GM23338 (cell line): ENCODE measurements around the gene OR10R2. TPM values are rescaled to one million over a fixed set of nuclear protein-coding genes. Genes with fewer than 3 reads are reported as not detected.

Experiments used
- ATAC-seq: fragments of 200-7000 bp; cut with Tn5 transposase; 3 replicates; pipeline ENCODE4 v1.9.1; 2020
- DNase-seq: peaks from one replicate; pipeline ENCODE4 v3.0.0-alpha.2; 2015; ENCODE audit warnings: low spot score
- H2AFZ ChIP-seq: fragments of 200-600 bp; sonication (generic); 2 replicates; pipeline ENCODE4 v1.8.0; 2016; ENCODE audit warnings: antibody characterized with exemption, mild to moderate bottlenecking, moderate library complexity
- H3F3A ChIP-seq: fragments of 200-600 bp; sonication (generic); replicated peaks from 2 replicates; pipeline ENCODE4 v1.8.0; 2017; ENCODE audit warnings: antibody characterized with exemption, mixed run types, low read depth
- H3K27ac ChIP-seq: fragments of 200-600 bp; sonication (generic); 2 replicates; pipeline ENCODE4 v1.6.1; 2016; ENCODE audit warnings: low read depth
- H3K27me3 ChIP-seq: fragments of 200-600 bp; sonication (generic); 2 replicates; pipeline ENCODE4 v1.8.0; 2016; ENCODE audit warnings: mild to moderate bottlenecking, mixed run types, moderate library complexity; ENCODE audit not compliant: insufficient read depth
- H3K36me3 ChIP-seq: fragments of 200-600 bp; sonication (generic); 2 replicates; pipeline ENCODE4 v1.8.0; 2016; ENCODE audit warnings: mild to moderate bottlenecking; ENCODE audit not compliant: insufficient read depth
- H3K4me1 ChIP-seq: fragments of 200-600 bp; sonication (generic); 2 replicates; pipeline ENCODE4 v1.8.0; 2016; ENCODE audit warnings: mild to moderate bottlenecking, moderate library complexity; ENCODE audit not compliant: insufficient read depth
- H3K4me2 ChIP-seq: fragments of 200-600 bp; sonication (generic); 2 replicates; pipeline ENCODE4 v1.7.1; 2017; ENCODE audit warnings: mixed run types
- H3K4me3 ChIP-seq: fragments of 200-600 bp; sonication (generic); 2 replicates; pipeline ENCODE4 v1.6.1; 2016; ENCODE audit warnings: mixed run types
- H3K79me2 ChIP-seq: fragments of 200-600 bp; sonication (generic); replicated peaks from 2 replicates; pipeline ENCODE4 v1.8.0; 2017; ENCODE audit warnings: mild to moderate bottlenecking; ENCODE audit not compliant: insufficient read depth
- H3K9me2 ChIP-seq: fragments of 200-600 bp; sonication (generic); 2 replicates; pipeline ENCODE4 v1.8.0; 2017; ENCODE audit not compliant: insufficient read depth
- H4K20me1 ChIP-seq: fragments of 200-600 bp; sonication (generic); replicated peaks from 2 replicates; pipeline ENCODE4 v1.8.0; 2017; ENCODE audit warnings: mild to moderate bottlenecking; ENCODE audit not compliant: insufficient read depth
- H3K27ac Mint-ChIP-seq: 2 replicates; pipeline ENCODE4 v1.8.0; 2020; ENCODE audit warnings: inconsistent platforms, mild to moderate bottlenecking, moderate library complexity, mixed read lengths
- H3K27me3 Mint-ChIP-seq: 3 replicates; pipeline ENCODE4 v1.8.0; 2022; ENCODE audit warnings: low read depth, mild to moderate bottlenecking, moderate library complexity, mixed read lengths, inconsistent platforms; ENCODE audit not compliant: insufficient read depth, poor library complexity
- H3K36me3 Mint-ChIP-seq: 3 replicates; pipeline ENCODE4 v1.8.0; 2021; ENCODE audit warnings: low read depth, mild to moderate bottlenecking, inconsistent platforms, moderate library complexity, mixed read lengths
- H3K4me1 Mint-ChIP-seq: 3 replicates; pipeline ENCODE4 v1.8.0; 2020; ENCODE audit warnings: mild to moderate bottlenecking, inconsistent platforms, mixed read lengths
- H3K4me3 Mint-ChIP-seq: 3 replicates; pipeline ENCODE4 v1.8.0; 2021; ENCODE audit warnings: moderate library complexity, mild to moderate bottlenecking, inconsistent platforms, mixed read lengths
- H3K9me3 Mint-ChIP-seq: 3 replicates; pipeline ENCODE4 v1.8.0; 2020; ENCODE audit warnings: moderate library complexity, mild to moderate bottlenecking, inconsistent platforms, mixed read lengths
- EZH2 ChIP-seq: fragments of 200-600 bp; sonication (generic); IDR thresholded peaks from one replicate; pipeline ENCODE4 v1.8.0; 2017; ENCODE audit warnings: antibody characterized with exemption, mild to moderate bottlenecking, low read depth; ENCODE audit not compliant: unreplicated experiment
- EZH2phosphoT487 ChIP-seq: fragments of 200-600 bp; sonication (generic); IDR thresholded peaks from one replicate; pipeline ENCODE4 v1.8.1; 2018; ENCODE audit warnings: antibody characterized with exemption; ENCODE audit not compliant: unreplicated experiment
- JUNB ChIP-seq: IDR thresholded peaks from one replicate; pipeline ENCODE4 v1.6.1; 2016; ENCODE audit warnings: antibody characterized with exemption; ENCODE audit not compliant: unreplicated experiment
- NANOG ChIP-seq: IDR thresholded peaks from 2 replicates; pipeline ENCODE4 v1.6.1; 2016; ENCODE audit warnings: antibody characterized with exemption, borderline replicate concordance
- STAT1 ChIP-seq: IDR thresholded peaks from one replicate; pipeline ENCODE4 v1.6.1; 2016; ENCODE audit warnings: antibody characterized with exemption; ENCODE audit not compliant: unreplicated experiment
- ZNF114 ChIP-seq: fragments of 250-450 bp; sonication (Bioruptor Pico); IDR thresholded peaks from 2 replicates; pipeline ENCODE4 v1.5.0; 2020; ENCODE audit warnings: mild to moderate bottlenecking, moderate library complexity
- ZNF331 ChIP-seq: fragments of 250-450 bp; sonication (Bioruptor Pico); IDR thresholded peaks from 2 replicates; pipeline ENCODE4 v1.5.0; 2020; ENCODE audit warnings: low read depth, mild to moderate bottlenecking, moderate library complexity
- polyA plus RNA-seq: library from polyadenylated mRNA; unstranded; fragments of >200 nt; fragmentation: Nextera tagmentation; extraction: Ambion mirVana; gene quantifications from 2 replicates; pipeline ENCODE4 v1.2.1, GENCODE V29; 2016
- total RNA-seq: library from RNA; depleted of rRNA; stranded (reverse); fragments of >200 nt; shearing (Covaris generic); gene quantifications from 2 replicates; pipeline ENCODE4 v1.2.3, GENCODE V29; 2014
- TF ChIP-seq, protein P1 (sequence below): IDR thresholded peaks from one replicate; pipeline ENCODE4 v1.6.1; 2018; ENCODE audit warnings: antibody characterized with exemption; ENCODE audit not compliant: unreplicated experiment
- TF ChIP-seq, protein P2 (sequence below): fragments of 250-450 bp; sonication (Bioruptor Pico); IDR thresholded peaks from 2 replicates; pipeline ENCODE4 v1.5.0; 2020; ENCODE audit warnings: mild to moderate bottlenecking, moderate library complexity
- TF ChIP-seq, protein P3 (sequence below): IDR thresholded peaks from 2 replicates; pipeline ENCODE4 v1.6.1; 2016; ENCODE audit warnings: antibody characterized with exemption

OR10R2 gene
- total and polyA plus RNA-seq, 2 experiments from 2014 or later, result not detected

- Histone ChIP-seq H3K27ac (no peak overlapping the region), H3K4me1 (no peaks in the 10 kb centered on the region), H4K20me1 (no peaks in the 10 kb centered on the region), H3K9me2 (no peaks in the 10 kb centered on the region; the same call in 1 of the 2 replicates), H3K36me3 (no peaks in the 10 kb centered on the region), H3K4me3 (no peak overlapping the region), H3K79me2 (no peaks in the 10 kb centered on the region), H3K27me3 (no peaks in the 10 kb centered on the region), H3K4me2 (no peak overlapping the region), H2AFZ (no peak overlapping the region), H3F3A (no peaks in the 10 kb centered on the region)
- Mint-ChIP-seq H3K9me3 (peaks cover under 1% of the 10 kb centered on the region; the same call in 1 of the 3 replicates), H3K4me3 (no peak overlapping the region), H3K27ac (no peak overlapping the region), H3K4me1 (peaks cover 8% of the 10 kb centered on the region), H3K36me3 (no peaks in the 10 kb centered on the region; the same call in 2 of the 3 replicates), H3K27me3 (peaks cover 4% of the 10 kb centered on the region)
- ATAC-seq (no peak), DNase-seq (no peak)
- no peak for TF ChIP-seq ZNF114 (CRISPR knock-in tag)
- no peak for TF ChIP-seq EZH2phosphoT487
- no peak for TF ChIP-seq JUNB
- TF ChIP-seq, protein P1, sequence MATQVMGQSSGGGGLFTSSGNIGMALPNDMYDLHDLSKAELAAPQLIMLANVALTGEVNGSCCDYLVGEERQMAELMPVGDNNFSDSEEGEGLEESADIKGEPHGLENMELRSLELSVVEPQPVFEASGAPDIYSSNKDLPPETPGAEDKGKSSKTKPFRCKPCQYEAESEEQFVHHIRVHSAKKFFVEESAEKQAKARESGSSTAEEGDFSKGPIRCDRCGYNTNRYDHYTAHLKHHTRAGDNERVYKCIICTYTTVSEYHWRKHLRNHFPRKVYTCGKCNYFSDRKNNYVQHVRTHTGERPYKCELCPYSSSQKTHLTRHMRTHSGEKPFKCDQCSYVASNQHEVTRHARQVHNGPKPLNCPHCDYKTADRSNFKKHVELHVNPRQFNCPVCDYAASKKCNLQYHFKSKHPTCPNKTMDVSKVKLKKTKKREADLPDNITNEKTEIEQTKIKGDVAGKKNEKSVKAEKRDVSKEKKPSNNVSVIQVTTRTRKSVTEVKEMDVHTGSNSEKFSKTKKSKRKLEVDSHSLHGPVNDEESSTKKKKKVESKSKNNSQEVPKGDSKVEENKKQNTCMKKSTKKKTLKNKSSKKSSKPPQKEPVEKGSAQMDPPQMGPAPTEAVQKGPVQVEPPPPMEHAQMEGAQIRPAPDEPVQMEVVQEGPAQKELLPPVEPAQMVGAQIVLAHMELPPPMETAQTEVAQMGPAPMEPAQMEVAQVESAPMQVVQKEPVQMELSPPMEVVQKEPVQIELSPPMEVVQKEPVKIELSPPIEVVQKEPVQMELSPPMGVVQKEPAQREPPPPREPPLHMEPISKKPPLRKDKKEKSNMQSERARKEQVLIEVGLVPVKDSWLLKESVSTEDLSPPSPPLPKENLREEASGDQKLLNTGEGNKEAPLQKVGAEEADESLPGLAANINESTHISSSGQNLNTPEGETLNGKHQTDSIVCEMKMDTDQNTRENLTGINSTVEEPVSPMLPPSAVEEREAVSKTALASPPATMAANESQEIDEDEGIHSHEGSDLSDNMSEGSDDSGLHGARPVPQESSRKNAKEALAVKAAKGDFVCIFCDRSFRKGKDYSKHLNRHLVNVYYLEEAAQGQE, result no peak
- no peak for TF ChIP-seq EZH2
- TF ChIP-seq, protein P2, sequence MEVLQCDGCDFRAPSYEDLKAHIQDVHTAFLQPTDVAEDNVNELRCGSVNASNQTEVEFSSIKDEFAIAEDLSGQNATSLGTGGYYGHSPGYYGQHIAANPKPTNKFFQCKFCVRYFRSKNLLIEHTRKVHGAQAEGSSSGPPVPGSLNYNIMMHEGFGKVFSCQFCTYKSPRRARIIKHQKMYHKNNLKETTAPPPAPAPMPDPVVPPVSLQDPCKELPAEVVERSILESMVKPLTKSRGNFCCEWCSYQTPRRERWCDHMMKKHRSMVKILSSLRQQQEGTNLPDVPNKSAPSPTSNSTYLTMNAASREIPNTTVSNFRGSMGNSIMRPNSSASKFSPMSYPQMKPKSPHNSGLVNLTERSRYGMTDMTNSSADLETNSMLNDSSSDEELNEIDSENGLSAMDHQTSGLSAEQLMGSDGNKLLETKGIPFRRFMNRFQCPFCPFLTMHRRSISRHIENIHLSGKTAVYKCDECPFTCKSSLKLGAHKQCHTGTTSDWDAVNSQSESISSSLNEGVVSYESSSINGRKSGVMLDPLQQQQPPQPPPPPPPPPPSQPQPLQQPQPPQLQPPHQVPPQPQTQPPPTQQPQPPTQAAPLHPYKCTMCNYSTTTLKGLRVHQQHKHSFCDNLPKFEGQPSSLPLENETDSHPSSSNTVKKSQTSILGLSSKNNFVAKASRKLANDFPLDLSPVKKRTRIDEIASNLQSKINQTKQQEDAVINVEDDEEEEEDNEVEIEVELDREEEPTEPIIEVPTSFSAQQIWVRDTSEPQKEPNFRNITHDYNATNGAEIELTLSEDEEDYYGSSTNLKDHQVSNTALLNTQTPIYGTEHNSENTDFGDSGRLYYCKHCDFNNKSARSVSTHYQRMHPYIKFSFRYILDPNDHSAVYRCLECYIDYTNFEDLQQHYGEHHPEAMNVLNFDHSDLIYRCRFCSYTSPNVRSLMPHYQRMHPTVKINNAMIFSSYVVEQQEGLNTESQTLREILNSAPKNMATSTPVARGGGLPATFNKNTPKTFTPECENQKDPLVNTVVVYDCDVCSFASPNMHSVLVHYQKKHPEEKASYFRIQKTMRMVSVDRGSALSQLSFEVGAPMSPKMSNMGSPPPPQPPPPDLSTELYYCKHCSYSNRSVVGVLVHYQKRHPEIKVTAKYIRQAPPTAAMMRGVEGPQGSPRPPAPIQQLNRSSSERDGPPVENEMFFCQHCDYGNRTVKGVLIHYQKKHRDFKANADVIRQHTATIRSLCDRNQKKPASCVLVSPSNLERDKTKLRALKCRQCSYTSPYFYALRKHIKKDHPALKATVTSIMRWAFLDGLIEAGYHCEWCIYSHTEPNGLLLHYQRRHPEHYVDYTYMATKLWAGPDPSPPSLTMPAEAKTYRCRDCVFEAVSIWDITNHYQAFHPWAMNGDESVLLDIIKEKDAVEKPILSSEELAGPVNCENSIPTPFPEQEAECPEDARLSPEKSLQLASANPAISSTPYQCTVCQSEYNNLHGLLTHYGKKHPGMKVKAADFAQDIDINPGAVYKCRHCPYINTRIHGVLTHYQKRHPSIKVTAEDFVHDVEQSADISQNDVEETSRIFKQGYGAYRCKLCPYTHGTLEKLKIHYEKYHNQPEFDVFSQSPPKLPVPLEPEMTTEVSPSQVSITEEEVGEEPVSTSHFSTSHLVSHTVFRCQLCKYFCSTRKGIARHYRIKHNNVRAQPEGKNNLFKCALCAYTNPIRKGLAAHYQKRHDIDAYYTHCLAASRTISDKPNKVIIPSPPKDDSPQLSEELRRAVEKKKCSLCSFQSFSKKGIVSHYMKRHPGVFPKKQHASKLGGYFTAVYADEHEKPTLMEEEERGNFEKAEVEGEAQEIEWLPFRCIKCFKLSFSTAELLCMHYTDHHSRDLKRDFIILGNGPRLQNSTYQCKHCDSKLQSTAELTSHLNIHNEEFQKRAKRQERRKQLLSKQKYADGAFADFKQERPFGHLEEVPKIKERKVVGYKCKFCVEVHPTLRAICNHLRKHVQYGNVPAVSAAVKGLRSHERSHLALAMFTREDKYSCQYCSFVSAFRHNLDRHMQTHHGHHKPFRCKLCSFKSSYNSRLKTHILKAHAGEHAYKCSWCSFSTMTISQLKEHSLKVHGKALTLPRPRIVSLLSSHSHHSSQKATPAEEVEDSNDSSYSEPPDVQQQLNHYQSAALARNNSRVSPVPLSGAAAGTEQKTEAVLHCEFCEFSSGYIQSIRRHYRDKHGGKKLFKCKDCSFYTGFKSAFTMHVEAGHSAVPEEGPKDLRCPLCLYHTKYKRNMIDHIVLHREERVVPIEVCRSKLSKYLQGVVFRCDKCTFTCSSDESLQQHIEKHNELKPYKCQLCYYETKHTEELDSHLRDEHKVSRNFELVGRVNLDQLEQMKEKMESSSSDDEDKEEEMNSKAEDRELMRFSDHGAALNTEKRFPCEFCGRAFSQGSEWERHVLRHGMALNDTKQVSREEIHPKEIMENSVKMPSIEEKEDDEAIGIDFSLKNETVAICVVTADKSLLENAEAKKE (CRISPR knock-in tag), result no peak
- TF ChIP-seq, protein P3, sequence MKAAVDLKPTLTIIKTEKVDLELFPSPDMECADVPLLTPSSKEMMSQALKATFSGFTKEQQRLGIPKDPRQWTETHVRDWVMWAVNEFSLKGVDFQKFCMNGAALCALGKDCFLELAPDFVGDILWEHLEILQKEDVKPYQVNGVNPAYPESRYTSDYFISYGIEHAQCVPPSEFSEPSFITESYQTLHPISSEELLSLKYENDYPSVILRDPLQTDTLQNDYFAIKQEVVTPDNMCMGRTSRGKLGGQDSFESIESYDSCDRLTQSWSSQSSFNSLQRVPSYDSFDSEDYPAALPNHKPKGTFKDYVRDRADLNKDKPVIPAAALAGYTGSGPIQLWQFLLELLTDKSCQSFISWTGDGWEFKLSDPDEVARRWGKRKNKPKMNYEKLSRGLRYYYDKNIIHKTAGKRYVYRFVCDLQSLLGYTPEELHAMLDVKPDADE, result no peak
- TF ChIP-seq STAT1, result no peak
- no peak for TF ChIP-seq ZNF331
- no peak for TF ChIP-seq NANOG
Measured at GRCh38 chr1:158458263-158458662, 13.8 kb upstream of the OR10R2 start.
